GM18868 (cell line): Measurements from ENCODE around the gene TRIM45.
"Not testable (repeated sequence)": the region's sequence is repeated elsewhere in the genome, so short reads cannot be mapped to it uniquely, and the experiment has no call there.

Experiments used
- ATAC-seq: cut with Tn5 transposase; IDR thresholded peaks from one replicate; pipeline ENCODE4 v1.9.1; 2021; ENCODE audit warnings: mild to moderate bottlenecking, moderate library complexity; ENCODE audit not compliant: unreplicated experiment

Gene TRIM45

GRCh38 chr1:117121589-117122329 lies at the start of gene TRIM45:
TSS of gene TRIM45 (minus strand) at chr1:117121749. CDS start at chr1:117121201, 548 bp downstream.
- peak; percentile 91 for ATAC-seq

GRCh38 chr1:117169871-117170596 lies 48.5 kb upstream of the TRIM45 start:
- ATAC-seq, result no peak

- ATAC-seq, result no peak
Measured at GRCh38 chr1:117167402-117167801, 45.9 kb upstream of the TRIM45 start.

- no peak for ATAC-seq
Measured at GRCh38 chr1:117166076-117166475, 44.5 kb upstream of the TRIM45 start.

- no peak for ATAC-seq
Measured at GRCh38 chr1:117164209-117164608, 42.7 kb upstream of the TRIM45 start.

GRCh38 chr1:117162816-117163215 lies 41.3 kb upstream of the TRIM45 start:
- ATAC-seq, result no peak

- no peak for ATAC-seq
Measured at GRCh38 chr1:117161887-117162286, 40.3 kb upstream of the TRIM45 start.

GRCh38 chr1:117151305-117151704 lies 29.8 kb upstream of the TRIM45 start:
- not testable (repeated sequence) for ATAC-seq

- no peak for ATAC-seq
Measured at GRCh38 chr1:117150316-117150715, 28.8 kb upstream of the TRIM45 start.

- no peak for ATAC-seq
Measured at GRCh38 chr1:117147856-117148588, 26.5 kb upstream of the TRIM45 start.

- no peak for ATAC-seq
Measured at GRCh38 chr1:117147341-117147831, 25.8 kb upstream of the TRIM45 start.

- ATAC-seq, result no peak
Measured at GRCh38 chr1:117146575-117147340, 25.2 kb upstream of the TRIM45 start.

- no peak for ATAC-seq
Measured at GRCh38 chr1:117146072-117146471, 24.5 kb upstream of the TRIM45 start.

- ATAC-seq, result no peak
Measured at GRCh38 chr1:117143871-117144270, 22.3 kb upstream of the TRIM45 start.

- ATAC-seq, result no peak
Measured at GRCh38 chr1:117143172-117143571, 21.6 kb upstream of the TRIM45 start.

- ATAC-seq, result no peak
Measured at GRCh38 chr1:117142200-117142599, 20.7 kb upstream of the TRIM45 start.

- no peak for ATAC-seq
Measured at GRCh38 chr1:117138561-117138960, 17.0 kb upstream of the TRIM45 start.

GRCh38 chr1:117138106-117138505 lies 16.6 kb upstream of the TRIM45 start:
- ATAC-seq, result no peak

- no peak for ATAC-seq
Measured at GRCh38 chr1:117137281-117137855, 15.8 kb upstream of the TRIM45 start.

- no peak for ATAC-seq
Measured at GRCh38 chr1:117136749-117137148, 15.2 kb upstream of the TRIM45 start.
